Calu3 (cell line): ENCODE measurements around the gene EIF2B2. TPM values are rescaled to one million over a fixed set of nuclear protein-coding genes. Genes with fewer than 3 reads are reported as not detected.

Experiments
- BruUV-seq: library from RNA; stranded (reverse); fragments of 400-500 nt; replicated peaks from 2 replicates; lab custom pipeline; 2021; lab: Mats Ljungman, UMichigan
- CTCF ChIA-PET: fragments of 300-600 bp; sonication (Branson Sonifier 250); formaldehyde crosslinking; loops from one replicate; lab custom pipeline; 2022; ENCODE audit warnings: antibody characterized with exemption; lab: Charles Lee
- DNase-seq: peaks from one replicate; pipeline ENCODE4 v3.0.0; 2022
- H3K27ac Mint-ChIP-seq: one replicate; pipeline ENCODE4 v1.8.0; 2022; ENCODE audit warnings: mixed read lengths; ENCODE audit not compliant: unreplicated experiment
- H3K27me3 Mint-ChIP-seq: one replicate; pipeline ENCODE4 v1.8.0; 2022; ENCODE audit warnings: mixed read lengths; ENCODE audit not compliant: unreplicated experiment
- H3K36me3 Mint-ChIP-seq: one replicate; pipeline ENCODE4 v1.8.0; 2022; ENCODE audit warnings: mild to moderate bottlenecking, moderate library complexity, mixed read lengths; ENCODE audit not compliant: insufficient read depth, unreplicated experiment
- H3K4me1 Mint-ChIP-seq: one replicate; pipeline ENCODE4 v1.8.0; 2022; ENCODE audit warnings: mild to moderate bottlenecking, low read depth, mixed read lengths; ENCODE audit not compliant: unreplicated experiment
- H3K4me3 Mint-ChIP-seq: one replicate; pipeline ENCODE4 v1.8.0; 2022; ENCODE audit warnings: mild to moderate bottlenecking, low read depth, moderate library complexity, mixed read lengths; ENCODE audit not compliant: unreplicated experiment
- H3K9me3 Mint-ChIP-seq: one replicate; pipeline ENCODE4 v1.8.0; 2022; ENCODE audit warnings: low read depth, mixed read lengths; ENCODE audit not compliant: unreplicated experiment
- intact Hi-C: fragments of 100-400 bp; cut with micrococcal nuclease; formaldehyde crosslinking; loops from one replicate; pipeline ENCODE4 v1.10.0; 2022; ENCODE audit not compliant: unreplicated experiment
- total RNA-seq: library from RNA; stranded (reverse); gene quantifications from 2 replicates; pipeline ENCODE4 v1.2.3, GENCODE V29; 2022
- TF ChIP-seq, protein P1 (sequence below): fragments of 200-600 bp; IDR thresholded peaks from one replicate; pipeline ENCODE4 v1.8.0; 2022; ENCODE audit warnings: antibody characterized with exemption; ENCODE audit not compliant: unreplicated experiment

EIF2B2 gene
- total RNA-seq, 1 experiment from 2014 or later: 41.2 TPM

DNA sequence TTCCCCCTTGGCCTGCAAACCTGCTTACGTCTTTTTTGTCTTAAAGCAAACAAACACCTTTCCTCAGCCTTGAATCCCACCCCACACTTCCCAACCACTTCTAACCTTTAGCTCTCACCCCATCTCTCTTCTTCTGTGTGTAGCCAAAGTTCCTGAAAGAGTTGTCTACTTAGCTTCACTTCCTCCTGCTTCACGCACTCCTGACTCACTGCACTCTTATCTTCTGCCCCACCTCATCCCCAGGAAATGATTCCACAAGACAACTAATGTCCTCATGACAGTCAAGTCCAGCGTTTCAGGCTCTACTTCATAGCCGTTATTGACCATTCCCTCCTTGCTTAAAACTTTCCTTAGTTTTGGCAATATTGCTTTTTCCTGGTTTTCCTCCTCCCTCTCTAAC is 22.4 kb downstream of the EIF2B2 start:
- no peaks in the 10 kb centered on the region for H3K9me3 Mint-ChIP-seq
- BruUV-seq: no TSS peak
- CTCF ChIA-PET: no interaction called here
- H3K27ac Mint-ChIP-seq: no peak overlapping the region
- no peak for DNase-seq
- peaks cover 5% of the 10 kb centered on the region for H3K4me1 Mint-ChIP-seq
- TF ChIP-seq, protein P1, sequence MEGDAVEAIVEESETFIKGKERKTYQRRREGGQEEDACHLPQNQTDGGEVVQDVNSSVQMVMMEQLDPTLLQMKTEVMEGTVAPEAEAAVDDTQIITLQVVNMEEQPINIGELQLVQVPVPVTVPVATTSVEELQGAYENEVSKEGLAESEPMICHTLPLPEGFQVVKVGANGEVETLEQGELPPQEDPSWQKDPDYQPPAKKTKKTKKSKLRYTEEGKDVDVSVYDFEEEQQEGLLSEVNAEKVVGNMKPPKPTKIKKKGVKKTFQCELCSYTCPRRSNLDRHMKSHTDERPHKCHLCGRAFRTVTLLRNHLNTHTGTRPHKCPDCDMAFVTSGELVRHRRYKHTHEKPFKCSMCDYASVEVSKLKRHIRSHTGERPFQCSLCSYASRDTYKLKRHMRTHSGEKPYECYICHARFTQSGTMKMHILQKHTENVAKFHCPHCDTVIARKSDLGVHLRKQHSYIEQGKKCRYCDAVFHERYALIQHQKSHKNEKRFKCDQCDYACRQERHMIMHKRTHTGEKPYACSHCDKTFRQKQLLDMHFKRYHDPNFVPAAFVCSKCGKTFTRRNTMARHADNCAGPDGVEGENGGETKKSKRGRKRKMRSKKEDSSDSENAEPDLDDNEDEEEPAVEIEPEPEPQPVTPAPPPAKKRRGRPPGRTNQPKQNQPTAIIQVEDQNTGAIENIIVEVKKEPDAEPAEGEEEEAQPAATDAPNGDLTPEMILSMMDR: no peak
- H3K36me3 Mint-ChIP-seq: peaks cover 18% of the 10 kb centered on the region
- H3K4me3 Mint-ChIP-seq: no peak overlapping the region
- intact Hi-C loops: loop anchor here (10.0 kb wide), 1 partner anchor 60 kb away; no protein-coding TSS in a partner anchor
- H3K27me3 Mint-ChIP-seq: no peaks in the 10 kb centered on the region

DNA sequence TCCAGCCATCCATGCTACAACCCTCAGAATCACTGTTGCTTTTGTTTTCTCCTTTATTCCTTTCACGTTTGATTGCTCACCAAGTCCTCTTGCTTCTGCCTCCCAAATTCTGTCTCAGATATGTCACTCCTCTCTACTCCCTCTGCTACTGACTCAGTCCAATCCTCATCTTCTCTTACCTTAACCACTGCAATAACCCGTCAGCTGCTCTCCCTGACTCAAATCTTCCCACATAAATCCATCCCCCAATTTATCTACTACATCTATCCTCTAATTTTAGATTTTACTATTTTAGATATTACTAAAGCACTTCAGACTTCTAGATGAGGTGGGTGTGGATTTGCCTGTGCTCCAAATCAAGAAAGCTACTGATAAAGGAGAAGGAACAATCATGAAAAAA is 23.2 kb downstream of the EIF2B2 start:
- intact Hi-C loops: loop anchor here (10.0 kb wide), 1 partner anchor 59 kb away; no protein-coding TSS in a partner anchor
- peaks cover 17% of the 10 kb centered on the region for H3K36me3 Mint-ChIP-seq
- no peaks in the 10 kb centered on the region for H3K9me3 Mint-ChIP-seq
- no peaks in the 10 kb centered on the region for H3K4me1 Mint-ChIP-seq
- DNase-seq: no peak
- H3K27ac Mint-ChIP-seq: no peak overlapping the region
- BruUV-seq: no TSS peak
- H3K4me3 Mint-ChIP-seq: no peak overlapping the region
- CTCF ChIA-PET: no interaction called here
- no peaks in the 10 kb centered on the region for H3K27me3 Mint-ChIP-seq
- TF ChIP-seq, protein P1: no peak

DNA sequence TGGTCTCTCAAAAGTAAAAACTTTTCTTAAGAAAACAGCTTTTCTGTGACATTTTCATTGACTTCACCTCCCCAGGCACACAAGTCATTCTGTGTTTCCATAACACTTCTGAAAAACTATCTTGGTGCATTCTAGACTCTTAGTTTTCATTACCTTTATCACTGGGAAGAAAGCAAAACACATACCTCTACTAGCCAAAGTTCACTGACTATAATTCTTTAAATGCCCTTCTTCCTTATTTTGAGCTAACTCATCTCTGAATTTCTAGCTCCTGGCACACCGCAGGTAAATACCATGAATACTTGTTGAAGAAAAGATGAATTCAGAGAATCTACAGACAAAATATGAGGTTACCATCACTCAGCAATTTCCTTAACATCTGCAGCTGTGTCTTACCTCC is 27.4 kb downstream of the EIF2B2 start:
- CTCF ChIA-PET: no interaction called here

DNA sequence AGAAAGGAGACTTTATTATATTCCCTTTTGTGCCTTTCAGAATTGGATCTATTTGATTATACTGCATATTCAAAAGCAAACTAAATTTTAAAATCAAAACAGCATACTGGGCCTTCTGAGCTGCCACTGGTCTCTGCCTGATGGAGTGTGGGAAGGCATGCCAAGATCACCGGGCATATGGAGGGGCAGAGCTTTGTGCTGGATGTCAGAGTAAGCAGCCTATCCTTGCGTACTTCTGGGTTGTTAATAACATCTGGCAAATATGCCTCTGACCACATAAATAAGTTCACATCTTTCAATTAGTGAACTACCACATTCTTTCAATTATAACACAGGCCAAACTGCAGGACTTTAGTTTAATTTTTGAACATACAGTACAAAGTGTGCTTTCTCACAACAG is 30.2 kb downstream of the EIF2B2 start:
- Mint-ChIP-seq H3K27ac (no peak overlapping the region), H3K9me3 (no peaks in the 10 kb centered on the region), H3K4me3 (no peak overlapping the region), H3K4me1 (no peaks in the 10 kb centered on the region), H3K36me3 (peaks cover 34% of the 10 kb centered on the region), H3K27me3 (no peaks in the 10 kb centered on the region)
- CTCF ChIA-PET: no interaction called here
- BruUV-seq: no TSS peak
- TF ChIP-seq, protein P1: no peak
- intact Hi-C loops: no loop called here
- no peak for DNase-seq

More for the DNA sequence above, 27.4 kb downstream of the EIF2B2 start:
- no peak for DNase-seq
- intact Hi-C loops: no loop called here
- BruUV-seq: no TSS peak
- Mint-ChIP-seq H3K36me3 (peaks cover 27% of the 10 kb centered on the region), H3K4me3 (no peak overlapping the region), H3K9me3 (no peaks in the 10 kb centered on the region), H3K27ac (no peak overlapping the region), H3K4me1 (no peaks in the 10 kb centered on the region), H3K27me3 (no peaks in the 10 kb centered on the region)
- TF ChIP-seq, protein P1: no peak
